ENCODE measurements around the gene ADAR. TPM values are rescaled to one million over a fixed set of nuclear protein-coding genes. Genes with fewer than 3 reads are reported as not detected.

The ADAR gene
- total RNA-seq, 1 donor from 2014 or later = 209 TPM

- no peak for DNase-seq
- ATAC-seq (ENCODE audit: low read depth) = no peak
- Mint-ChIP-seq H3K36me3 (ENCODE audit: low read depth) (peaks cover 66% of the 10 kb centered on the region), H3K9me3 (no peaks in the 10 kb centered on the region), H3K27me3 (no peaks in the 10 kb centered on the region), H3K27ac (no peak overlapping the region), H3K4me3 (no peak overlapping the region), H3K4me1 (peaks cover 5% of the 10 kb centered on the region)
- intact Hi-C loops (cut with micrococcal nuclease) = loop anchor here (10.0 kb wide), 1 partner anchor 625 kb away; the partner anchor contains the start of genes KRTCAP2 and TRIM46
- ChIA-PET POLR2A (no interaction called here), CTCF (interaction anchor here (6.2 kb wide), 1 partner anchor 70 kb away, joined by 101 read pairs; no protein-coding TSS in a partner anchor)
- TF ChIP-seq, protein P1, sequence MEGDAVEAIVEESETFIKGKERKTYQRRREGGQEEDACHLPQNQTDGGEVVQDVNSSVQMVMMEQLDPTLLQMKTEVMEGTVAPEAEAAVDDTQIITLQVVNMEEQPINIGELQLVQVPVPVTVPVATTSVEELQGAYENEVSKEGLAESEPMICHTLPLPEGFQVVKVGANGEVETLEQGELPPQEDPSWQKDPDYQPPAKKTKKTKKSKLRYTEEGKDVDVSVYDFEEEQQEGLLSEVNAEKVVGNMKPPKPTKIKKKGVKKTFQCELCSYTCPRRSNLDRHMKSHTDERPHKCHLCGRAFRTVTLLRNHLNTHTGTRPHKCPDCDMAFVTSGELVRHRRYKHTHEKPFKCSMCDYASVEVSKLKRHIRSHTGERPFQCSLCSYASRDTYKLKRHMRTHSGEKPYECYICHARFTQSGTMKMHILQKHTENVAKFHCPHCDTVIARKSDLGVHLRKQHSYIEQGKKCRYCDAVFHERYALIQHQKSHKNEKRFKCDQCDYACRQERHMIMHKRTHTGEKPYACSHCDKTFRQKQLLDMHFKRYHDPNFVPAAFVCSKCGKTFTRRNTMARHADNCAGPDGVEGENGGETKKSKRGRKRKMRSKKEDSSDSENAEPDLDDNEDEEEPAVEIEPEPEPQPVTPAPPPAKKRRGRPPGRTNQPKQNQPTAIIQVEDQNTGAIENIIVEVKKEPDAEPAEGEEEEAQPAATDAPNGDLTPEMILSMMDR (IDR thresholded peaks at IDR 0.05) = no peak
Observed at GRCh38 chr1:154550070-154550469, 57.9 kb downstream of the ADAR start.

DNA sequence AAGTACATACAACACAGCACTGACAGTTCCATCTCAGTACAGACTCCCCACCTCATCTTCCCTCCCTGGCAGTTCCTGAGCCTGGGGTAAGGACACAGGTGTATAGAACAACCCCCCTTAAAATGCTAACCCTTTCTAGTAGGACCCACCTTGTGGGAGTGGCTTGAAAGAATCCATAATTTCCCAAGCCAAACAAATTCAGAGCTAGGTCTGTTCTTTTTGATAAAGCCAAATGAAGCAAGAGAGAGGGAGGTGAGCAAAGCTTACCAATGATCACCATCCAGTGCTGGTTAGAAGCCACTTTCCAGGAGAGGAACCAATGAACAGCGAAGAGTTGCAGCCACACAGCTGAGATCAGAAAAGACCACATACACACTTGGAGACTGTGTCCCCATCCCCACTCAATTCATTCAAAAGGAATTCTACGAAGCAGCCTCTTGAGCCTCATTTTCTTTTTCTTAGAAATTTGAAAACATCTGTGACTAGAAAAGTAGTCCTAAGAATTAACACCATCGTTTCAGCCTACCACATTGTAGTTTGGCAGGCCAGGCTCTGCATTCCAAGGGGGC, 58.7 kb downstream of the ADAR start:
- ATAC-seq (ENCODE audit: low read depth) = no peak
- POLR2A ChIA-PET = no interaction called here
- intact Hi-C loops (cut with micrococcal nuclease) = no loop called here

GRCh38 chr1:154548028-154548427, 60.0 kb downstream of the ADAR start:
- Mint-ChIP-seq H3K4me3 (no peak overlapping the region), H3K36me3 (ENCODE audit: low read depth) (peaks cover 45% of the 10 kb centered on the region), H3K27me3 (no peaks in the 10 kb centered on the region), H3K9me3 (no peaks in the 10 kb centered on the region), H3K27ac (no peak overlapping the region), H3K4me1 (peaks cover 5% of the 10 kb centered on the region)
- no peak for ATAC-seq (ENCODE audit: low read depth)
- no peak for DNase-seq
- CTCF ChIA-PET = interaction anchor here (6.2 kb wide), 1 partner anchor 68 kb away, joined by 101 read pairs; no protein-coding TSS in a partner anchor
- POLR2A ChIA-PET = no interaction called here
- TF ChIP-seq, protein P1 (IDR thresholded peaks at IDR 0.05) = no peak
- intact Hi-C loops (cut with micrococcal nuclease) = no loop called here

More for the DNA sequence above, 58.7 kb downstream of the ADAR start:
- TF ChIP-seq, protein P1 (IDR thresholded peaks at IDR 0.05) = no peak
- CTCF ChIA-PET = interaction anchor here (6.2 kb wide), 1 partner anchor 69 kb away, joined by 101 read pairs; no protein-coding TSS in a partner anchor
- Mint-ChIP-seq H3K4me1 (peaks cover 5% of the 10 kb centered on the region), H3K27me3 (no peaks in the 10 kb centered on the region), H3K9me3 (no peaks in the 10 kb centered on the region), H3K27ac (no peak overlapping the region), H3K4me3 (no peak overlapping the region), H3K36me3 (ENCODE audit: low read depth) (peaks cover 58% of the 10 kb centered on the region)
- DNase-seq = no peak

DNA sequence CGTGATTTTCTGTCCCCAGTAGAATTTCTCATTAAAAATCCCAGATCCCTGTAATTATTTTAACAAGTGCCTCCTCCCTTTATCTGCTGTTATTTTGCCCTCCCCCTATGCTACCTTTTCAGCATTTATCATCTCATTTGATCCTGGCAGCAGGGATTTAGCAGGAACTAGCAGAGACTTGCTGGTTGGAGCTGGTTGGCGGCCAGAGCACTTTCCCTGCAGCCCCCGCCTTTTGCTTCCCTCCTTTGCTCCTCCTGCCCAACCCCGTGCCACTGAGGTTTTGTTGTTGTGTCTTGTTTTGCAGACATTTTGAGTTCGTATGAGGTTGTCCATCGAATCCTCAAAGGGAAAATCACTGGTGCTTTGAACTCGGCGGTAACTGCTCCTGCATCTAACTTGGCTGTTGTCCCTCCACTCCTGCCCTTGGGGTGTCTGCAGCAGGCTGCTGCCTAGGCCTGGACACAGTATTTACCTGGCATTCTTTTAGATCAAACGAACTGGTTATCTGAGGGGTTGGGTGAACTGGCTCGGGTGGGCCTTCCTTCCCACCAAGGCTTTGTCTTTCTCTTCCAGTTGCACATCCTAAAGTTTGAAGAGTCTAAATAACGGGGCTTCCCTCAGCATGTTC, 60.8 kb downstream of the ADAR start:
- Mint-ChIP-seq H3K4me3 (no peak overlapping the region), H3K27ac (no peak overlapping the region), H3K4me1 (peaks cover 5% of the 10 kb centered on the region), H3K36me3 (ENCODE audit: low read depth) (peaks cover 37% of the 10 kb centered on the region), H3K9me3 (no peaks in the 10 kb centered on the region), H3K27me3 (no peaks in the 10 kb centered on the region)
- intact Hi-C loops (cut with micrococcal nuclease) = loop anchor here (2.0 kb wide), 2 partner anchors 140 to 212 kb away; no protein-coding TSS in a partner anchor
- no peak for DNase-seq
- ChIA-PET POLR2A (interaction anchor here (0.7 to 1.1 kb wide), 2 partner anchors 68 to 589 kb away, joined by 3 read pairs; no protein-coding TSS in a partner anchor), CTCF (interaction anchor here (0.6 to 6.2 kb wide), 9 partner anchors 8 to 220 kb away, joined by 3 to 101 read pairs (median 3); no protein-coding TSS in a partner anchor)
- TF ChIP-seq, protein P1 (IDR thresholded peaks at IDR 0.05) = no peak
- ATAC-seq (ENCODE audit: low read depth) = no peak
